Activated T-cell treated with anti-CD3 and anti-CD28 coated beads, Interleukin-2, amount 50 U/mL, for 1 hour (primary cell): ENCODE data around the gene CYLC2.

ENCODE experiments used
- DNase-seq: peaks from one replicate; pipeline ENCODE4 v3.0.0-alpha.2; 2020

The CYLC2 gene

DNA sequence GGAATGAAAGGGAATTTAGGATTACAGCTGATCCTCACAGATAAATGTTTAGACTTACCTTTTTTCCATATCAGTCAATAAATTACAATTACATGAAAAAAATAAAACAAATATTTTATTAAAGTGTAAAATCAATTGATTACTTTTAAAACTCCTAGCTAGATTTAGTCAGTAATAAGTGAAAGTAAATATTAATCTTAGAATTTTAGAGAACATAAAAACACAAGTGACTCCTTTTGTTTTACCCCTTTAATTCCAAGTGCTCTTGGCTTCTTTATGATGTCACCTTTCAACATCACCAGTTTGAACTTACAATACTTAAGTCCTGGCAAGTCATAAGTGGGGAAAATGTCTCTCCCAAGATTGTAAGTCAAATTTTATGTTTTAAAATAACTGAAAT, at the start of gene CYLC2:
Gene CYLC2, plus strand, starts transcription at position 301 of the 400 bp plus-strand sequence. Its CDS starts 48 bp downstream, at position 349.
- DNase-seq, result no peak

DNA sequence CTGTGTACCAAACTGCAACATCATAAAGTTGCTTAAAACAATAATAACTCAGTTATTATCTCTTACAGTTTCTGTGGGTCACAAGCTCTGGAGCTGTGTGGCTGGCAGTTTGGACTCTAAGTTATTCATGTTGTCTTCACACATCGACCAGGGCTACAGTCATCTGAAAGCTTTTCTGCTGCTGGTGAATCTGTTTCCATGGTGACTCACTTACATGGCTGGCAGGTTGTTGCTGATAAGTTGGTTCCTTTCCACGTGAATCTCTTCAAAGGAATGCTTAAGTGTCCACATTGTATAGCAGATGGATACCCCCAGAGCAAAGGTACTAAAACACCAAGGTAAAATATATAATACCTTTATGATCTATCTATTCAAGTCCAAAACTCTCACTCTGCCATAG, 44.8 kb upstream of the CYLC2 start:
- DNase-seq, result no peak

DNA sequence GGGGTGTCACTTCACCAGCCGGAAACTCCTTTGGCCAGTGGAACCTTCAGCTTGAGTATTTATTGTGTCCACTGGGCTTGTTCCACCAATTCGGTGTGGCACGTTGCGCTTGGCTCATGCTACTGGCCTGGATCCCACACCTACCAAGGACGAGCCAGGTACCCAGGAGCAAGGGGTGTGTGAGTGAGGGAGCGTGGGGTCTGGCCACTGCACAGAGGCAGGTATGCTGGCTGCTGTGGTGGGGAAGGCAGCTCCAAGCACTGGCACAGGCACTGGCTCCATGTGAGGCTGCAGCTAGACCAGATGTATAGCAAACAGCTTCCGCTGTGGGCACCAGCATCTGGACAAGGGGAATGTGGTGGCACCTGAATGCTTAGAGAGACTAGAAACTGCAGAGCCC, 28.1 kb upstream of the CYLC2 start:
- no peak for DNase-seq

DNA sequence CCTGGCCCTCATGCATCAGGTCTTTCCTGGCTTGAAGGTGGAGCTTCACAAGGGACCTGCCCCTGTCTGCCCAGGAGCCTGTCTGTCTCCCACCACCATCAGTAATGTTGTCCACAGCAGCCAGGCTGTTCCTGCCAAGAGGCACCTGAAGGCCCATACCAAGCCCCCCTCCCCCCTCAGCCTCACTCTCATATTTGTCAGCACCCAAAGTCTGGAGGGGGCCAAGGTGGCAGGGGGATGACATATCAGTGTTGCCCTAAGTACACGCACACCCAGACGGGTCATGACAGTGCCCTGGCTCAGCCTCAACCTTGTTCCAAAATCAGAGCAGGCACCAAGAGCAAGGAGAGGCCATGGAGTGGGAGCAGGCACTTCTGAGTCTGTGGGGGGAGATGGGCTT, 27.2 kb upstream of the CYLC2 start:
- DNase-seq, result no peak

GRCh38 chr9:102972780-102973179, 22.4 kb upstream of the CYLC2 start:
- DNase-seq, result no peak

- no peak for DNase-seq
Measured at GRCh38 chr9:102974530-102974929, 20.6 kb upstream of the CYLC2 start.

GRCh38 chr9:102975251-102975650, 19.9 kb upstream of the CYLC2 start:
- DNase-seq, result no peak

DNA sequence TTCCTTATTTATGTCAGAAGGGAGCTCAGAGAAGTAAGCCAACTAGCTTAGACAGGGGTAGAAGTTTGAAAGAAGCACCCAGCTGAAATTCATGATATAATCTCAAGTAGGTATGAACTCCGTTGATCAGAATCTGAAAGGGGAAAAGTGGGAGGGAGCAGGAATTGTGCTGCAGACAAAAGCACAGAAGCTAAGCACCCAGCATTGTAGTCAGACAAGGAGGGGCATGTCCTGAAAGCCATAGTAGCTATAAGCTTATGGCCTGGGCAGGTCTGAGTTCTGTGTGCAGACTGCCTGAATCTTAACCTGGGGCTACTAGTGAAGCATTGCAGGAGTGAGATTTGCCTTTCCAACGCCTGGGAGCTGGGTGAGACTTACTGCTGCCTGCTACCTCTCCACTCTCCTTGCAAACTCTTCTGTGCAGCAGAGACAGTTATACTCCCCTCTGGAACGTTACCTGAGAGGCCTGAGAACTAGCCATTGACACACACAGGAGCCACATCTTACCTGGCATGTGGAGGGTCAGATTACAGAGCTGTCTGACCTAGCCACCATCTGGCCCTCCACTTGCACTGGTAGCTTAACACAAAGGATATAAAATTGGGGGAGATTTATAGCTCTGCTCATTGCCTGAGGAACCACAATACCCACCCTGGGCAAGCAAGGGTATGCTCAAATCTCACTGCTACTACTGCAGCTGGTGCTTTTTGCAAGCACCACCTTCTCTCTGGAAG, 9.8 kb upstream of the CYLC2 start:
- DNase-seq, result no peak

- DNase-seq, result no peak
Measured at GRCh38 chr9:102986425-102986824, 8.7 kb upstream of the CYLC2 start.

- DNase-seq, result no peak
Measured at GRCh38 chr9:103003689-103004088, 8.6 kb downstream of the CYLC2 start.

DNA sequence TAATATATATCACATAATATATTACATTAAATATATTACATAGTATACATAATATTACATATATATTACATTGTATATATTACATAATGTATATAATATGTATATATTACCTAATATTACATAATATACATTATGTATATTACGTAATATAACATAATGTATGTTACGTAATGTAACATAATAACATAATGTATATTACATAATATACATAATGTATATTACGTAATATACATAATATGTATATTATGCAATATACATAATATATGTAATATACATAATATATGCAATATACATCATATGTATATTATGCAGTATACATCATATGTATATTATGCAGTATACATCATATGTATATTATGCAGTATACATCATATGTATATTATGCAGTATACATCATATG, 19.1 kb downstream of the CYLC2 start:
- DNase-seq, result no peak

DNA sequence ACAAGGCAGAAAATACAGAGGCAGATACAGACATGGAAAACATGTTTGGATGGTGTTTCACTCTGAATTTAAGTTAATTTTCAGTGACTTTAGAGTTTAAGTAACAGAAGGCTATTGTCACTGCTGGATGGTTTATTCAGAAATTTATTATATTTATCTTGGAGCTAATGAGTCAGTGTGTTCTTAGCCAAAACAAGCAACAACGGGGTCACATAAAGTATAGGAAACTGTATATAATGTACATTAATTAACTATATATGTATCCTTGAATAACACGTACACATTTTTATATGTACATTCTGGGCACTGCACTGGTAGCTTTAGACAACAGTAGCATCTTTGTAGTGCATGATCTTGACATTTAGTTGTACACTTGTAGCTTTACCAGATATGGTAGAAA, 30.7 kb downstream of the CYLC2 start:
- DNase-seq, result no peak

DNA sequence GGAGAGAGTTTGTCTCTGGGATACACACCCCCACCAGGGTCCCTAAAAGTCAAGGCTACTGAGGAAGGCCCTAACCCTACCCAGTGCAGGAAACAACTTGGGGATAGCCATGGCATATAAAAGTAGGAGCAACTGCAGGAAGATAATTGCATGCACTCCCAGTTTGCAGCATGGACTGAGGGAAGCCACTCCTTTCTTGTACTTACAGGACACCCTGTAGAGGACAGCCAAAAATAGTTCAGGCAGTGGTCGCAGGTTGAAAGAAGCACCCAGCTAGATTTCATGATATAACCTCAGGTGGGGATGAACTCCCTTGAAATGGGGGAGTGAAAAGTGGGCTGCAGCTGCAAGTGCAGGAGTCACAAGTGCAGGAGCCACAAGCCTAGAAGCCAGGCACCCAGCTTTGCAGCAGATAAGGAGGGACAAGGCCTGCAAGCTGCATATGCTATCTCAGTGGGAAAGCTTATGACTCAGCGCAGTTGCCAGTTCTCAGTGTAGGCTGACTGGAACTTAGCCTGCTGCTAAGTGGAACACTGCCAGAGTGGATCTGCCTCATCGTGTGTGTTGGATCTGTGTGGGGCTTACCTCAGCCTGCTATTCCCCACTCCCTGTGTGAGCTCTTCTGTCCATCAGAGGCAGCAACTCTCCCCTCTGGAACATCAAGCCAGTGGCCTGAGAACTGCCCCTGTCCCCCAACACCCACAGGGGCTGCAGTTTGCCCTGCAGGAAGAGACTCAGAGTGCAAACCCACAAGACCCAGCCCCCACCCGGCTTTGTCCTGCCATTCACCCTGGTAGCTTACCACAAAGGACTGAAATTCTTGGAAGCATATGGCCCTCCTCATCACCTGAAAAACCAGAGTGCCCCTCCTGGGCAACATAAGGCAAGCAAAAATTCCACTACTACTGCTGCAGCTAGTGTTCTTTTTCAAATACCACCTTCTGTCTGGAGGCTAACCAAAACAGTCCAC, 42.7 kb downstream of the CYLC2 start:
- DNase-seq, result no peak

- DNase-seq, result no peak
Measured at GRCh38 chr9:103041961-103042360, 46.8 kb downstream of the CYLC2 start.
